Measurements from ENCODE around the gene IGF2BP2.
"Not testable (repeated sequence)": the region's sequence is repeated elsewhere in the genome, so short reads cannot be mapped to it uniquely, and the experiment has no call there.

The IGF2BP2 gene

DNA sequence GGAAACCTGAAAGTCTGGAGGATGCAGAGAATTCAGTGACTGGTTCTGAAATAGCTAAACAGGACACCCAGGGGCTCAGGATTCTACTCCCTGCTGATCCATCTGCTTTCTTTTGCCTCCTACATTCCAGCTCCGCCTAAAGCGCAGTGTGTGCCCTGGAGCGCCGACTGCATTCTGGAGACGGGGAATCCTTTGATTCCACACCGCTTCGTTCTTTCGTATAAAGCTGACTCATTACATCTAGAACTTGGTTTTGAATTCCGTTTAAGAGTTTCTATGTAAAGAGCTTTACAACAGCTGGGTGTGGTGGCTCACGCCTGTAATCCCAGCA, 177.0 kb downstream of the IGF2BP2 start:
- DNase-seq (ENCODE audit: low read depth), result no peak
- H3K4me3 ChIP-seq (ENCODE audit: control insufficient read depth, low read depth, low read length), result no peak overlapping the region
- TF ChIP-seq, protein P1, sequence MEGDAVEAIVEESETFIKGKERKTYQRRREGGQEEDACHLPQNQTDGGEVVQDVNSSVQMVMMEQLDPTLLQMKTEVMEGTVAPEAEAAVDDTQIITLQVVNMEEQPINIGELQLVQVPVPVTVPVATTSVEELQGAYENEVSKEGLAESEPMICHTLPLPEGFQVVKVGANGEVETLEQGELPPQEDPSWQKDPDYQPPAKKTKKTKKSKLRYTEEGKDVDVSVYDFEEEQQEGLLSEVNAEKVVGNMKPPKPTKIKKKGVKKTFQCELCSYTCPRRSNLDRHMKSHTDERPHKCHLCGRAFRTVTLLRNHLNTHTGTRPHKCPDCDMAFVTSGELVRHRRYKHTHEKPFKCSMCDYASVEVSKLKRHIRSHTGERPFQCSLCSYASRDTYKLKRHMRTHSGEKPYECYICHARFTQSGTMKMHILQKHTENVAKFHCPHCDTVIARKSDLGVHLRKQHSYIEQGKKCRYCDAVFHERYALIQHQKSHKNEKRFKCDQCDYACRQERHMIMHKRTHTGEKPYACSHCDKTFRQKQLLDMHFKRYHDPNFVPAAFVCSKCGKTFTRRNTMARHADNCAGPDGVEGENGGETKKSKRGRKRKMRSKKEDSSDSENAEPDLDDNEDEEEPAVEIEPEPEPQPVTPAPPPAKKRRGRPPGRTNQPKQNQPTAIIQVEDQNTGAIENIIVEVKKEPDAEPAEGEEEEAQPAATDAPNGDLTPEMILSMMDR (IDR thresholded peaks at IDR 0.05; ENCODE audit: control insufficient read depth, insufficient read depth, low read depth, low read length, missing control alignments), result no peak

GRCh38 chr3:185647134-185647879, 177.5 kb downstream of the IGF2BP2 start:
- H3K4me3 ChIP-seq (ENCODE audit: control insufficient read depth, low read depth, low read length), result no peak overlapping the region
- TF ChIP-seq, protein P1 (IDR thresholded peaks at IDR 0.05; ENCODE audit: control insufficient read depth, insufficient read depth, low read depth, low read length, missing control alignments), result no peak
- no peak for DNase-seq (ENCODE audit: low read depth)

DNA sequence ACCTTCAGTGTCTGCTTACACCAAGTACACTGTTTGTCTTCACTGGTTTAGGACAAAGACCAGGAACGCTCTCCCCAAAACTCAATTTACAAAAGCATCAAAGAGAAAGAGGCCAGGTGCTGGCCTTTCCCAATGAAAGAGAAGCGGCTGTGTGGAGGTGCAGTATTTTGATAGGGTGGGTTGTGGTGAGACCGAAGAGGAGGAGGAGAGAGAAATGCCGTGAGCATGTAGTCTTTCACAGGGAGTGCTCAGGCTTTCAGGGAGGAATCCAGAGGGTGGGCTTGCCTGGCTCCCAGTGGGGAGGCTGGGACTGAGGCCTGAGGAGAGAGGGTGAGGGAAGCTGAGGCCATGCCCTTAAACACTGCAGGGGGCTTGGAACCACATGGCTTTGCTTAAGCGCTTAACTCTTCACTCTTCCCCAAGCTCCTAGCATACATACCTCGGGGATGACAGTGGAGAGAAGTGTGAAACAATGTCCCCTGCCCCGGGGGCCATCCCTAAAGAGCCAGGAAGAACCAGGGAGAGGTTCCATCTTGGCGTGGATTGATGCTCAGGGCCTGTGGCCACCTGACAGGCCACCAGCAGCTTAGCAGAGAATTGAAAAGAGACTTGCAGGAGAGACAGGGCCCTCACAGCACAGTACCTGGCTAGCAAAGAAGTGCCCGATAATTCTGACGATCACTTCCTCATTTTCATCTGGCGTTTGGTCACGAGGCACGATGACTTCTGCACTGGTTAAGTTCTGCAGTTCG, 178.3 kb downstream of the IGF2BP2 start:
- DNase-seq (ENCODE audit: low read depth), result no peak
- H3K4me3 ChIP-seq (ENCODE audit: control insufficient read depth, low read depth, low read length), result no peak overlapping the region
- TF ChIP-seq, protein P1 (IDR thresholded peaks at IDR 0.05; ENCODE audit: control insufficient read depth, insufficient read depth, low read depth, low read length, missing control alignments), result no peak

DNA sequence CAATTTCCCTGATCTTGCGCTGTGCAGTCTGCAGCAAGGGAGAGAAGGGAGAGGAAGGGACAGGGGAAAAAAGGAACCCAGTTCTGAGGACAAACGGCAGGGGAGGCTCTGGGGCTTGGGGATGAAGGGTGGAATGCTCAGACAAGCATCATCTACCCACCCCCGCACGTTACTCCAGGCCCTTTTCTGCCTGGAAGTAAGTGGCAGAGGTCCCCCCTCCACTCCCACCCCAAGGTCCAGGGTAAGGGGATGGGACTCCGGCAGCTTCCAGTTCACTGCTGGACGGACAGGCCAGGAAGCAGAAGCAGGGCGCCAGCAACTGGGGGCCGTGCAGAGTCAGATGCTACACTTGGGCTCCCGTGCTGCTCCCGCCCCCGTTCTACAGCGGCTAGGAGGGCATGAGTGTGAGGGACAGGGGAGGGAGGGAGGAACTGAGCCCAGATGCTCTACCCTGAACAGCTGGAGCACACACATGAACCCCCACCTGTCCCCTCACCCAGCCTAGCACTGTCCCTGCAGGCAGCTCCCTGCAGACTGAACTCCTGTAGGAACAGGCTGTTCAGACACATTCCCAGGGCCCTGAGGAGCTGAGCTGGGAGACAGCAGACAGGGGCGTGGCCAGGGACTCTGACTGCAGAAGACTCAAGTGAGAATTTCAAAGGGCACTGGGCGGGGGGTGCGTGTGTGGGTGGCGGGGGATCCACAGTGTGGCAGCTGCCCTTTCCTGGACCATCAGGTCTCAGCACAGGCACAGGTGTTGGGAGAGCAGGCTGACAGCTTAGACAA, 179.1 kb downstream of the IGF2BP2 start:
- DNase-seq (ENCODE audit: low read depth), result no peak
- TF ChIP-seq, protein P1 (IDR thresholded peaks at IDR 0.05; ENCODE audit: control insufficient read depth, insufficient read depth, low read depth, low read length, missing control alignments), result no peak
- no peak overlapping the region for H3K4me3 ChIP-seq (ENCODE audit: control insufficient read depth, low read depth, low read length)

- not testable (repeated sequence) for H3K4me3 ChIP-seq (ENCODE audit: control insufficient read depth, low read depth, low read length); DNase-seq (ENCODE audit: low read depth)
These were observed 179.7 kb downstream of the IGF2BP2 start for GRCh38 chr3:185645191-185645590.

DNA sequence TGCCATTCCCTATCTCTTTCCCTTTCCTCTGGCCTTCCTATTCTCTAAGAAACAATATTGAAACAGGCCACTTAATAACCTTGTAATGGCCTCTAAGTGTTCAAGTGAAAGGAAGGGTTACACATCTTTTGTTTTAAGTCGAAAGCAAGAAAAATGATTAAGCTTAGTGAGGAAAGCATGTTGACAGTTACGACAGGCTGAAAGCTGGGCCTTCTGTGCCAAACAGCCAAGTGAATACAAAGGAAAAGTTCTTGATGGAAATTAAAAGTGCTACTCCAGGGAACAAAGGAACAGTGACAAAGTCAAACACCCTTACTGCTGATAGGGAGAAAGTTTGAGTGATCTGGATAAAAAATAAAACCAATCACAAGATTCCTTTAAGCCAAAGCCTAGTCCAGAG, 184.5 kb downstream of the IGF2BP2 start:
- DNase-seq (ENCODE audit: low read depth), result no peak
- TF ChIP-seq, protein P1 (IDR thresholded peaks at IDR 0.05; ENCODE audit: control insufficient read depth, insufficient read depth, low read depth, low read length, missing control alignments), result no peak
- H3K4me3 ChIP-seq (ENCODE audit: control insufficient read depth, low read depth, low read length), result no peak overlapping the region

Data from AG09309 (cell line).